ENCODE measurements around the gene XXYLT1.
"Not testable (repeated sequence)": the region's sequence is repeated elsewhere in the genome, so short reads cannot be mapped to it uniquely, and the experiment has no call there.

Gene XXYLT1

DNA sequence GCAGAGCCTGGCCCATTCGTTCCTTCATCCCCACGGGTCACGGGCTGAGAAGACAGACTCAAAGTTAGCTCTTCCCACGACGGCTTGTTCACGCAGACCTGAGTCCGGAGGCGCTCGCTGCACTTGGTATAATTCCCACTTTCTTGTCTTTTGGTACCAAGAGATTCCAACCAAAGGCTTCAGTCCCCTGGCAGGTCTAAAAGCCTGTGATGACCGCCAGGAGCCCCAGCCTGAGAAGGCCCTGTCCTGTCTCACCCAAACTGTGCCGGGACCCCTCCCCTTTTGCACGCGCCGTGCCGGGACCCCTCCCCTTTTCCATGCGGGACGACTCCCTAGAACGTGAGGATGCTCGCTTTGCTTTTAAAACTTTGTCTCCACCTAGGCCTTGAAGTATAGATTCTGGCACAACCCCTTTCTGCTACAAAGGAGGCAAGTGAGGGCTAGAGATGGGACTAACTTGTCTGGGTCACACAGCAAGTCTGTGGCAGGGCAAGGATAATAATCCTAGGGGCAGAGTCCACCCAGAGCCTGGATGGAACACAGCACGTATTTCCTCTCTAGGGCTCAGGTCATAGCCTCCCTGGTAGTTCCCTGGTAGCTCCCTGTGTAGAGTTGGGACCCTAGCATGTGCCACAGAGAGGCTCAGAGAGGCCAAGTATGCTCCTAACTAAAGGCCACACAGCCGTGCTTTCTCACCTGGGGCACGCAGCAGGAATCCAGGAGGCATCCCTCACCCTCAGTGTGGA lies 211.3 kb downstream of the XXYLT1 start:
- no peak for DNase-seq (ENCODE audit: low read depth)
- H3K4me3 ChIP-seq (ENCODE audit: low read depth, low read length) = no peak overlapping the region
- TF ChIP-seq, protein P1, sequence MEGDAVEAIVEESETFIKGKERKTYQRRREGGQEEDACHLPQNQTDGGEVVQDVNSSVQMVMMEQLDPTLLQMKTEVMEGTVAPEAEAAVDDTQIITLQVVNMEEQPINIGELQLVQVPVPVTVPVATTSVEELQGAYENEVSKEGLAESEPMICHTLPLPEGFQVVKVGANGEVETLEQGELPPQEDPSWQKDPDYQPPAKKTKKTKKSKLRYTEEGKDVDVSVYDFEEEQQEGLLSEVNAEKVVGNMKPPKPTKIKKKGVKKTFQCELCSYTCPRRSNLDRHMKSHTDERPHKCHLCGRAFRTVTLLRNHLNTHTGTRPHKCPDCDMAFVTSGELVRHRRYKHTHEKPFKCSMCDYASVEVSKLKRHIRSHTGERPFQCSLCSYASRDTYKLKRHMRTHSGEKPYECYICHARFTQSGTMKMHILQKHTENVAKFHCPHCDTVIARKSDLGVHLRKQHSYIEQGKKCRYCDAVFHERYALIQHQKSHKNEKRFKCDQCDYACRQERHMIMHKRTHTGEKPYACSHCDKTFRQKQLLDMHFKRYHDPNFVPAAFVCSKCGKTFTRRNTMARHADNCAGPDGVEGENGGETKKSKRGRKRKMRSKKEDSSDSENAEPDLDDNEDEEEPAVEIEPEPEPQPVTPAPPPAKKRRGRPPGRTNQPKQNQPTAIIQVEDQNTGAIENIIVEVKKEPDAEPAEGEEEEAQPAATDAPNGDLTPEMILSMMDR (IDR thresholded peaks at IDR 0.05; ENCODE audit: low read depth, low read length, missing control alignments) = no peak

DNA sequence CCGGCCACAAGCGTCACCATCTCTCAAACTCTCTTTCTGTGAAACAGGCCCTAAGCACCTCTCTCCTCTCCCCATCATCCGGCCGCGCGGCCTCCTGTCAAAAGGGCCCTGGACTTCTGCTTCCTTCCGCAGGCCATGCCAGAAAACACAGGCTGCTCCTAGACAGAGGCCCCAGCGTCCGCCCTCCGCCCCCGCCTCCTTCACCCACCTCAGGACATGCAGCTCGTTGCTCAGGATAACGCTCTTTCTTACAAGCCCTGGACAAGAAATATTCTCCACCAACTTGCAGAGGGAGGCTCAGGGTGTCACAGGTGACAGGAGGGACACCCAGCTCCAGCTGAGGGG lies 212.0 kb downstream of the XXYLT1 start:
- no peak overlapping the region for H3K4me3 ChIP-seq (ENCODE audit: low read depth, low read length)
- TF ChIP-seq, protein P1 (IDR thresholded peaks at IDR 0.05; ENCODE audit: low read depth, low read length, missing control alignments) = no peak
- no peak for DNase-seq (ENCODE audit: low read depth)

DNA sequence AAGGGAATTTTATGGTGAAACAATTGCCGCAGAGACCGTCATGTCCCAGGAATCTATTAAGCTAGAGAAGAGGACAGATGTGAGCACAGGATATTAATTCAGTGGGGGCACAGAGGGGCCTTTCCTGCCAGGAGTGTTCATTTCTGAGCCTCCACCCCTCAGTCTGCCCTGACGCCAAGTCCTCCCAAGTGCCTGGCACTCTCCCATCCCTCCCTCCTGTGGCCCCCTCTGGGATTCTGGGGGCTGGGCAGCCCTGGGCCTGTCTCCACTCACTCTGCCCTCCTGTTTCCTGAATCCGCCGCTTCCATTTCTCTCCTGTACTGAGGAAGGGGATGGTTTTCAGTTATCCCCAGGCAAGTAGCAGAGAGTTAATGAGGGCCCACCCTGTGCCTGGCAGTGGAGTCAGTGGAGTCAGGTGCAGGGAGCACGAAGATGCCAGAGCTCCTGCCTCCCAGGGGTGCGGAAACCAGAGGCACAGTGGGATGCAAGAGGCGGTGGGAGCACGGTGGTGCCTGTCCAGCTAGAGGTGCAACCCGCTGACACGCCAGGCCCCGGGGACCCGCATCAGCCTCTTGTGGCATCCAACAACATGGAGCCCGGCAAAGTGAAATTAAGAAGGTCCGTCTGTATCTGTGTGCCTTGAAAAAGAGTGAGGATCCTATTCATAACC lies 212.5 kb downstream of the XXYLT1 start:
- no peak for DNase-seq (ENCODE audit: low read depth)
- no peak overlapping the region for H3K4me3 ChIP-seq (ENCODE audit: low read depth, low read length)
- TF ChIP-seq, protein P1 (IDR thresholded peaks at IDR 0.05; ENCODE audit: low read depth, low read length, missing control alignments) = no peak

DNA sequence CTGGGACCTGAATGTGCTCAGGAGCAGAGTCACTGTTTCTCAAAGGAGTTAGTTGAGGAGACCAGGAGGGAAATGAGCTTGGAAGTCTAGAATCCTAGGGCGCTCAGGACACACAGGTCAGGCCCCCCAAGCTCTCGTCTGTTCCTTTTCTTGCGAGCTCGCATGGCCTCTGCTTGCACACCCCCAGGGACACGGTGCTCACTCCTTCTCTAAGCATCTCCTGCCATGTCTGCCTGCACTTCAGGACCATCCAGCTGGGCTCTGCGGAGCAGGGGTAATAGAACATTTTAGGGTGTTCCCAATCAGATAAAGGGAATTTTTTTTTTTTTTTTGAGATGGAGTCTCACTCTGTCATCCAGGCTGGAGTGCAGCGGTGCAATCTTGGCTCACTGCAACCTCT lies 213.2 kb downstream of the XXYLT1 start:
- no peak for DNase-seq (ENCODE audit: low read depth)
- no peak overlapping the region for H3K4me3 ChIP-seq (ENCODE audit: low read depth, low read length)
- TF ChIP-seq, protein P1 (IDR thresholded peaks at IDR 0.05; ENCODE audit: low read depth, low read length, missing control alignments) = no peak

DNA sequence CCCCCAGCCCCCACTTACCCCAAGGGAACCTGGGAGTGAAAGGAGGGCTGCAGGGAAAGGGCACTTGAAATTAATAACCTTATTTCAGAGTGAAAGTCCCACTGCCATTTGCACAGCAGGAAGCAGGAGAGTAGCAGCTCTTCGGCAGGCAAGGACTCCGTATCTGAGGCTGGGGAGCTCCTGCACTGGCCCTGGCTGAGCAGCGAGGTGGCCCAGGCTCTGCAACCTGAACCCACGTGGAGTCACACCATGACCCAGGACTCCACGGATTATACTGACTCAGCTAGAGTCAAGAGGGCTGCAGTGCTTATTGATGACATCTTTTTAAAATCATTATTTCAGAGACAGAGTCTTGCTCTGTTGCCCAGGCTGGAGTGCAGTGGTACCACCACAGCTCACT lies 214.5 kb downstream of the XXYLT1 start:
- no peak for DNase-seq (ENCODE audit: low read depth)
- TF ChIP-seq, protein P1 (IDR thresholded peaks at IDR 0.05; ENCODE audit: low read depth, low read length, missing control alignments) = no peak
- no peak overlapping the region for H3K4me3 ChIP-seq (ENCODE audit: low read depth, low read length)

DNA sequence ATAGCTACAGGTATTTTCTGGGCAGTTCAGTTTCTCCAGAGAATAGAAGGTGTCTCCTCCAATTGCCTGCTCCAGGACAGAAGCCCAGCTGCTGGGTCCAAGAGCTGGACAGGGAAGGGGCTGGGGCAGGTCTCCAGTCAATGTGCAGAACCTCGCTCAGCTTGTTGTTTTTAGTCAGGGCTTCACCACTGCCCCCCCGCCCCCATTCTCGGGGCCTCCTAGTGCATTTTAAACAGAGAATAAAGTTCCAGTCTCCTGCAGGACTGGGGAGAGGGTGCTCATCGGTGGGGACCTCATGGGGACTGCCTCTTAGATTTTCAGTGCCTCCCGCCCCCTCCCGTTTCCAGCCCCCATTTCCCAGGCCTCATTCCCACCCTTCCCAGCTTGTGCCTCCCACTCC lies 216.6 kb downstream of the XXYLT1 start:
- no peak overlapping the region for H3K4me3 ChIP-seq (ENCODE audit: low read depth, low read length)
- DNase-seq (ENCODE audit: low read depth) = no peak
- TF ChIP-seq, protein P1 (IDR thresholded peaks at IDR 0.05; ENCODE audit: low read depth, low read length, missing control alignments) = no peak

DNA sequence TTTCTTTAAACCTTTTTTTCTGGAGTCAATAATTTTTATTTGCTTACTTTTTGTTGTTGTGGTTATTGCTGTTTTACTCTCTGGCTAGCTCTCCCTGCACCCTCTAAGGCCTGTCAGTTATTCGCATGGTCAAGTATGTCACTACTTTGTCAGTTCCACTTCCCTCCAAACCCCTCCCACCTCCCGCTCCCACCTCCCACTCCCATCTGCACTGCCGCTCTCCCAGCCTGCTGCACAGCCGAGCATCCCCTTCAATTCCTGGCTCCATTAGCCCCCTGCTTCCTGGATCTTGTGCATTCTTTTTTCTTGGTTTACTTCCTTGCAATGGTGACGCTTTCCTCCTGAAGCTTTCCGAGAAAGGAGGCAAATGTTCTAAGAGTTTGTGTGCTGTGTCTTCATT lies 218.0 kb downstream of the XXYLT1 start:
- no peak overlapping the region for H3K4me3 ChIP-seq (ENCODE audit: low read depth, low read length)
- TF ChIP-seq, protein P1 (IDR thresholded peaks at IDR 0.05; ENCODE audit: low read depth, low read length, missing control alignments) = no peak
- no peak for DNase-seq (ENCODE audit: low read depth)

DNA sequence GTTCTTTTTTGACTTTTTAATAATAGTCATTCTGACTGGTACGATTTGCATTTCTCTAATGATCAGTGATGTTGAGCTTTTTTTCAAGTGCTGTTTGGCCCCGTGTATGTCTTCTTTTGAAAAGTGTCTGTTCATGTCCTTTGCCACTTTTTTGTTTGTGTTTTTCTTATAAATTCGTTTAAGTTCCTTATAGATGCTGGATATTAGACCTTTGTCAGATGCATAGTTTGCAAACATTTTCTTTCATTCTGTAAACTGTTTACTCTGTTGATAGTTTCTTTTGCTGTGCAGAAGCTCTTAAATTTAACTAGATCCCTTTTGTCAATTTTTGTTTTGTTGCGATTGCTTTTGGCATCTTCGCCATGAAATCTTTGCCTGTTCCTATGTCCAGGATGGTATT lies 220.7 kb downstream of the XXYLT1 start:
- DNase-seq (ENCODE audit: low read depth); H3K4me3 ChIP-seq (ENCODE audit: low read depth, low read length): not testable (repeated sequence)
